ENCODE data around the gene PSD4.

The PSD4 gene

DNA sequence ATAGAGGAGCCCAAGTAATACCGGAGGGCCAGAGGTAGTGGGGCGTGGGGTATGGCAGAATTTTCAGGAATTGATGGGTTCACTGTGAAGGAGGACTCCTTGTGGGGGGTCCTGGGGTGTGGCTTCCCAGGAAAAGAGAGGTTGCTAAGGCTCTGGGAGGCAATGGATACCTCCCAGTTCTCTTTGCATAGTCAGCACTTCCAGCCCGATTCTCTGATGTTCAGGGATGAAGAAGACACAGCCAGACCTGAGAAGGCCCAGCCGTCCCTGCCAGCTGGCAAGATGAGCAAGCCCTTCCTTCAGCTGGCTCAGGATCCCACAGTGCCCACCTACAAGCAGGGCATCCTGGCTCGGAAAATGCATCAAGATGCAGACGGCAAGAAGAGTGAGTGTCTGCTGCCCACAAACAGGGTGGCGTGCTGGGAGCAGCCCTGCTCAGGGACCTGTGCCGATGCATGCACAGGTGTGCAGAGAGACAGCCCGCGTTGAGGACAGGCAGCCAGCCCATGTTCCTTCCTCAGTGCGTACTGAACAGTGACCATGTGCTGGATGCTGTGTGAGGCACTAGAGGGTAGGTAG is 22.2 kb downstream of the PSD4 start:
- FAIRE-seq = no peak
- no peak for DNase-seq (ENCODE audit: insufficient read length, low spot score)
- no peak for TF ChIP-seq POLR2A (IDR thresholded peaks at IDR 0.05; ENCODE audit: low read depth, low read length)

DNA sequence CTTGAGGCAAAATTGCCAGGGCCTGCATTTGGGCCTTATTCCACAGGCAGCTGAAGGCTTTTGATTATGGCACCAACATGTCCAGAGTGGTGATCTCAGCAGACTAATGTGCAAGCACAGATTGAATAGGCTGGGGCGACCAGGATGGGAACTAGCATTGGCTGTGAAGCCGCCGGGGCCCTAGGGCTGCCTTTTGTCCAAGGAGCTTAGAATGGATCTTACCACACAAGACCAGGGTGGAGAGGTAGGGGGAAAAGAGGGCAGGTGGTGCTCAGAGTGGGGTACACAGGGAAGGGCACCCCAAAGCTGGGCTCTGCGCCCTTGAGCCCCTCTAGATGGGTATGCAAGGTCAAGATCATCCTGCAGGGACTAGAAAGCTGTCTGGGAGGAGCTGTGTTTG is 23.1 kb downstream of the PSD4 start:
- TF ChIP-seq POLR2A (IDR thresholded peaks at IDR 0.05; ENCODE audit: low read depth, low read length) = no peak
- DNase-seq (ENCODE audit: insufficient read length, low spot score) (no peak), FAIRE-seq (no peak)

DNA sequence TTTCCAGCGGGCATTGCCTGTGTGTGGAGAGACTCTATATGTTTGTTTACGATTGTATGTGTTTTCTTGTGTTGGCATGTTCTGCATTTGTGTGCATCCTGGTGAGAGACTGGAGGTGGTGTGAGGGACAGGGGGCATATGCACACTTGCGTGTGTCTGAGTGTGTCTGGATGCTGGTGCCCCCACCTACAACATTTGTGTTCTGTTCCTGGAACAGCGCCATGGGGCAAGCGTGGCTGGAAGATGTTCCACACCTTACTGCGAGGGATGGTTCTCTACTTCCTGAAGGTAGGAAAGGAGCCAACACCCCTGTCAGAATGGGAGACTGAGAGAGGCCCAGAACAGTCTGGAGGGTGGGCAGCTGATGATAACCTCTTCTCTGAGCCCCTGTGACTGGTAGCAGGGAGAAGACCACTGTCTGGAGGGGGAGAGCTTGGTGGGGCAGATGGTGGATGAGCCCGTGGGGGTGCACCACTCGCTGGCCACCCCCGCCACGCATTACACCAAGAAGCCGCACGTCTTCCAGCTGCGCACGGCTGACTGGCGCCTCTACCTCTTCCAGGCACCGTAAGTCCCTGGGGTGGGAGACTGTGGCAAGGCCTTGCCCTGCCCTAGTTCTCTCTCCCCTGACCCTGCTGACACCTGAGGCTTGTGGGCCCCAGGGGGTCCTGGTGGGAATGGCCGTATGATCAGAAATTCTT is 23.7 kb downstream of the PSD4 start:
- DNase-seq (ENCODE audit: insufficient read length, low spot score) (no peak), FAIRE-seq (no peak)
- TF ChIP-seq POLR2A (IDR thresholded peaks at IDR 0.05; ENCODE audit: low read depth, low read length) = no peak

DNA sequence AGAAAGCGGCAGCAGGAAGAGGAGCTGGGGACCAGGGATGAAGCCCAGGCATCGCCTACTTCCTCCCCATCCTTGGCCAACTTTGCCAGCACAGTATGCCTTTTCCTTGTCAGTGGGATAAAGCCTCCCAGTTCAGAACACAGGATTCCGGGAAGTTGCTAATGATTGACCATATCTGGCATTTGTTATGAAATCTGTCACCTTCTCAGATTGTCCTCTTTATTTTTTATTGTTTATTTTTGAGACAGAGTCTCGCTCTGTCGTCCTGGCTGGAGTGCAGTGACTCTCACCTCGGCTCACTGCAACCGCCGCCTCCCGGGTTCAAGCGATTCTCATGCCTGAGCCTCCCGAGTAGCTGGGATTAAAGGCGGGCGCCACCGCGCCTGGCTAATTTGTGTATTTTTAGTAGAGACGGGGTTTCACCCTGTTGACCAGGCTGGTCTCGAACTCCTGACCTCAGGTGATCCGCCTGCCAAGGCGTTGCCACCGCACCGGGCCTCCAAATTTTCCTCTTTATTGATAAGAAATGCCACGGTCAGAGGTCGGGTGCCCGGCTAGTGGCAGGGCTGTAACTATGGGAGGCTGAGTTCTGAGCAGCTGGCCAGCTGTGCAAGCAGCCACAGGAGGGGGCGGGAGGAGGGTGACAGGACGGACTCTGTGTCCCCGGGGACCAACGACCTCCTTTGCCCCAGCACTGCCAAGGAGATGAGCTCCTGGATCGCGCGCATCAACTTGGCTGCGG is 24.4 kb downstream of the PSD4 start:
- TF ChIP-seq POLR2A (IDR thresholded peaks at IDR 0.05; ENCODE audit: low read depth, low read length) = no peak
- no peak for FAIRE-seq
- DNase-seq (ENCODE audit: insufficient read length, low spot score) = no peak

DNA sequence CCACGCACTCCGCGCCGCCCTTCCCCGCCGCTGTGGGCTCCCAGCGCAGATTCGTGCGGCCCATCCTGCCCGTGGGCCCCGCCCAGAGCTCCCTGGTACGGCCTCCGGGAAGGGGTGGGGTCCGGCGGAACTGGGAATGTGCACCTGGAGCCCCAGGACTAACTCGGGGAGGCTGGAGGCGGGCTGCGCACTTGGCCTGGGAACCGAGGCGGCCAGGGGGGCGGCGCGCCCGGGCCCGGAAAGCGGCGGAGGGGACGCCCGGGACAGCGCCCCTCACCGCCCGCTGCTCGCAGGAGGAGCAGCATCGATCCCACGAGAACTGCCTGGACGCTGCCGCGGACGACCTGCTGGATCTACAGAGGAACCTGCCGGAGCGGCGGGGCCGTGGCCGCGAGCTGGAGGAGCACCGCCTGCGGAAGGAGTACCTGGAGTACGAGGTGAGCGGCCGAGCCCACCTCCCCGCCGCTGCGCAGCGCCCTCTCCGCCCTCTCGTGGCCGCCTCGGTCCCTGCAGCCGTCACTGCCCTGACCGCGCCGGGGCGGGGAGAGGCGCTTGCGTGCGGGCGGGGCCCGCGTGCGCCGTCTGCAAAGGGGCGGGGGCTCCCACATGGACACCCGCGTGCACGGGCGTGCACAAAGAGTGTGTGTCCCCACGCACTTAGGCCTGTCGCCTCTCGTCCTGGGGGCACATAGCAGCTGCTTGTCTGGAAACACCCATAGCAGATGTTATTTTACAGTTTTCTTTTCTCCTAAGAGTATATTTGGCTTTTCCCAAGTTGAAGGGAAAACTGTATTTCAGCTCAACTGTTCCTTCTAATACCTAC is 25.2 kb downstream of the PSD4 start:
- no peak for FAIRE-seq
- no peak; the same call in 1 of the 2 replicates for TF ChIP-seq POLR2A (IDR thresholded peaks at IDR 0.05; ENCODE audit: low read depth, low read length)
- peak; percentile 81 for DNase-seq (ENCODE audit: insufficient read length, low spot score)

DNA sequence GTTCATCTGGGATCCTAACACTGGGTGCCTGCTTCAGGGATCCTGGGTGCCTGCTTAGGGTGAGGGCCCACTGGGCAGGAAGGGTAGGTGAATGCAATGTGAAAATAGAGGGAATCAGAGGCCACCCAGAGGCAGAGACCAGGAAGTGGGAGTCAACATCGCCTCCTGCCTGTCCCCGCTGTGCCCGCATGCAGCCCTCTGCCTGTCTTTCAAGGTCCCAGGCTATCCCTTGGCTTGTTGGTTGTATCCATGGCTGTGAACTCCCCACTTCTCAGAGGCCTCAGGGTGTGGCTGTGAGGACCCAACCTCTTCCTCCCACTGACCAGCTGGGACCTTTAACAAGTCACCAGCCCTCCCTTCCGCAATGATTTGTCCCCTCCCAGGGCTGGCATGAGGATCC is 26.5 kb downstream of the PSD4 start:
- no peak for DNase-seq (ENCODE audit: insufficient read length, low spot score)
- no peak for TF ChIP-seq POLR2A (IDR thresholded peaks at IDR 0.05; ENCODE audit: low read depth, low read length)

DNA sequence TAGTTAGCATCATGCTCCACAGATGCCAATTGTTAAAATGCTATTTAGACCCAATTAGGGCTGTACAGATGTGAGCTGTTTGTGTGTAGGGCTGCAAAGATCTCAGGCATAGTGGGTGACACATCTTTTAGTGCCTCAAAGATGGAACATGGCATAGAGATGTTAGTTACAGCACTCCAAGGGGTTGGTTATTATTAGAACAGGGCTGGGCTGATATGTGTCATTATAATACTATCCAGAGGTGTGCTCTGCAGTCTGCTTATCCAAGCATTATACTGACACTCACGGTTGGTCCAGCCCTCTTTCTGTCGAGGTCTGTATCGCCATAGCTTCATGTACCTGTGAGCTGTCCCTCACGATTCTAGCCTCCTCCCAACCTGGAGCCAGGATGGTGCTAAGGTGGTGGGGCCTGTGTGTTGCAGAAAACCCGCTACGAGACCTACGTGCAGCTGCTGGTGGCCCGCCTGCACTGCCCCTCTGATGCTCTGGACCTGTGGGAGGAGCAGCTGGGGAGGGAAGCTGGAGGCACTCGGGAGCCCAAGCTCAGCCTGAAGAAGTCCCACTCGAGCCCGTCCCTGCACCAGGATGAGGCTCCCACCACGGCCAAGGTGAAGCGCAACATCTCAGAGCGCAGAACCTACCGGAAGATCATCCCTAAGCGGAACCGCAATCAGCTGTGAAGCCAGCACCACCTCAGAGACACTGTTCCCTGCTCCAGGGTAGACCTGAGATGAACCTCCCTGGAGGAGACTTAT is 27.1 kb downstream of the PSD4 start:
- TF ChIP-seq POLR2A (IDR thresholded peaks at IDR 0.05; ENCODE audit: low read depth, low read length) = no peak
- FAIRE-seq (no peak), DNase-seq (ENCODE audit: insufficient read length, low spot score) (no peak)

More for the DNA sequence above, 26.5 kb downstream of the PSD4 start:
- FAIRE-seq = no peak

DNA sequence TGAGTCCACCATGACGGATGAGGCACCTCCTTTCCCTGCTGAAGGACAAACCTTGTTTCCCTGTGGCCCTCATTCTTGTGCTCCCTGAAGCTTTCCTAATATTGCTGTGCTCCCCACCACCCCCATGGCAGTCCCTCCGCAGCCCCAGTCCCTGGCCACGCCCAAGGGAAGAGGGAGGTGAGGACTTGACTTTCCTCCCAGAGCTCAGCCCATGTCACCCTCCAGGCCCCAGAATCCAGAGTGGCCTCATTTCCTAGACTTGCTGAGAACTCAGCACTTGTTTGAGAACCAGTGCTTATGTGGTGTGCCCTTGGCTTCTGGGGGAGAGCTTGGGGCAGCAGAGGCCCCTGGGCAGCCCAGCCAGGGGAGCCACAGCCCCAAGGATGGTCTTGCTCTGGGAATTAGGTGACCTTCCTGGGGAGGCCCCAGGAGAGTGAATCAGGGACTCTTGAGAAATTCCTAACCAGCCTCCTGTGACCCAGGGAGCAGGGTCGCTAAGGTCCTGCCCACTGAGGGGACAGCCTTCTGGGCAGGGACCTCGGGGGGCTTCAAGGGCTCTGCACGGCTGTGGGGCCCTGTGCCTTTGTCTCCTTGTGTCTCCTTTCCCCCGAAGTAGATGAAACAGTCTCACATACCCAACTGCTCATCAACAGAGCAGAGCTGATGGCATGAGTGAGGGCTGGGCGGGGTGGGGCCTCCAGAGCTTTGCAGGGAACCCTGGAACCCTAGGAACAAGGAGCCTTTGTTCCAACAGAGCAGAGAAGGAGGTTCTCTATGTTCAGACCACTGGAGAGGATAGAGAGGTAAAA is 27.9 kb downstream of the PSD4 start:
- FAIRE-seq (no peak), DNase-seq (ENCODE audit: insufficient read length, low spot score) (no peak)
- no peak for TF ChIP-seq POLR2A (IDR thresholded peaks at IDR 0.05; ENCODE audit: low read depth, low read length)

DNA sequence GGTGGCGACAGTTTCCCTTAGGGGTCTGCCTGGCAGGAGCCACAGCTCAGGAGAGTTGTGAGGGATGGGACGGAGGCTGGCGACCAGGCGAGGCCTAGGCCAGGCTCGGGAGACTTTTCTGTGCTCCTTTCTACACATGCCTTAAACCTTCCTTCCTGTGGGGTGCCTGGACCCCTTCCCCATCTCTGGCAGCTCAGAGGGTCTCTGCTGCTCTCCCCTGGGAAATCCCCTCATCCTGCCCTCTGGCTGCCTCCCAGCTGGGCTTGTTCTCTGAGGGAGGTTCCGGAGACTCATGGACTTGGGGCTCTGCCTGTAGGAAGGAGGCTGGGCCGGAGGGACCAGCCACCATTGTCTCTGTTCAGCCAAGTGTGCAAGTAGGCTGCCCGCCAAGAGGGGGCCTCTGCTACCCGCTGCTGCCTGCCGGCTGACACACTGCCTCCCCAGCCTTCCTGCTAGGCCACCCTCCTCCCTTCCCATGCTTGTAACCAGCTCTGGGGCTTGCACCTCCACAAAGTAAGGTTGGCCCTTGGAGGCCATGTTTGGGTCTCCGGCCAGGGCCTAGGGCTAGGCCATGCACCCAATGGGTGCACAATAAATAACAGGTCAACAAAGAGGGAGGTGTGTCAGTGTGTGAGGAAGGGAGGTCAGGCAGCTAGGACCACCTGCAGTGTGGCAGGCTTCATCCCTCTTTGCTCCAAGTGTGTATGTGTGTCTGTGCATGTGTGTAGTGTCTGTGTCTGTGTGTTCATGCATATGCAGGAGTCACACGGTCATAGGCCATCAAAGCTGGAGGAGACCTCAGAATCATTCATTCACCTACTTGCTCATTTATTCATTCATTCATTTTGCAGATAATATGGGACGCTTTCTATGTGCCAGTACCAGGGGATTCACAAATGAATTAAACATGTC is 28.8 kb downstream of the PSD4 start:
- DNase-seq (ENCODE audit: insufficient read length, low spot score) (no peak), FAIRE-seq (no peak)
- TF ChIP-seq POLR2A (IDR thresholded peaks at IDR 0.05; ENCODE audit: low read depth, low read length) = no peak

DNA sequence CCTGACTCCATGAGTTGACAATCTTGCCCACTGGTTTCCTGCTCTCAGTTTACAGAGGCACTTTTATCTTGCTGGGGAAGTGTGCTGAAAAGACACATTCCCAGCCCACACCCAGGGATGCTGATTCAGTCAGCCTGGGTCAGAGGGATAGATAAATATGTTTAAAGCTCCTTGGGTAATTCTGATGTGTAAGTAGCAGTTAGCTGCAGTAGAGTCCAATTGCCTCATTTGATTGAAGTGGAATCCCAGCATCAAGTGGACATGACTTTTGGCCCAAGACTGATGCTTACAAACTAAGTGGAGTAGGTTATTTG is 29.4 kb downstream of the PSD4 start:
- DNase-seq (ENCODE audit: insufficient read length, low spot score) (no peak), FAIRE-seq (no peak)
- no peak for TF ChIP-seq POLR2A (IDR thresholded peaks at IDR 0.05; ENCODE audit: low read depth, low read length)

DNA sequence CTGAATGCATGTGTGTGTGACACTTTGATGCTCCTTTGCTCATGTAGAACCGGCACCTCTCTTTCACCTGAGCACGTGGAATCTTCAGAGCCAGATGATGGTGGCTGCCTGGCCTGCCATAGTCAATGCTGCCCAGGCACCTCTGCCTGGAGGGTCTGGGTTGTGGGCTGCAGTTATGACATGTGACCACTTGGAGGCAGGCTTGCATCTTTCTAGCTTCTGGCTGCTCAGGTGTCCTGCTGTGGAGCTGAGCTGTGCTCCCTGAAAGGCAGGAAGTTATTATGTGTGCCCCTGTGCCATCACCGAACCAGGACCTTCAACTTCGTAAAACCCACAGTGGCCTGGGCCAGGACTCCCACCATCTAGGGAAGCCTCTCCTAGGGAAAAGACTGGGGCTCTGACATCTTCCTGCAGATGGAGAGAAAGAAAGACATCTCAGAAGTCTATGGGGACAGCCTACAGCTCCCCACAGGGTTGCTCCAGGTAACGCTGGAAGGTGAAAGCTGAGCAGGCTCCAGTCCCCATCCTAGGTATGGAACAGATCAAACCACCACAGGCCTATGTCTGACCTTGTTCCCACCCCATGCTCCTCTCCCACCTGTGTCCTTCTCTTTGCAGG is 30.2 kb downstream of the PSD4 start:
- no peak for TF ChIP-seq POLR2A (IDR thresholded peaks at IDR 0.05; ENCODE audit: low read depth, low read length)
- FAIRE-seq (no peak), DNase-seq (ENCODE audit: insufficient read length, low spot score) (peak; percentile 86)

Data from H54 (cell line).